ENCODE results near the gene ANKRD55. TPM values are rescaled to one million over a fixed set of nuclear protein-coding genes. Genes with fewer than 3 reads are reported as not detected.

ANKRD55 gene
- total RNA-seq, 1 donor from 2014 or later: 0.49 TPM

- no peak for DNase-seq
- no peak for TF ChIP-seq CTCF (IDR thresholded peaks at IDR 0.05)
- peak; percentile 16 for ATAC-seq
- H3K9me3 ChIP-seq: no peaks in the 10 kb centered on the region
- intact Hi-C loops (cut with DNase I): no loop called here
- peaks cover 6% of the 10 kb centered on the region for H3K4me1 ChIP-seq
- no peaks in the 10 kb centered on the region for H3K27me3 ChIP-seq
- no peak overlapping the region for H3K4me3 ChIP-seq
- H3K27ac ChIP-seq: no peak overlapping the region
- H3K36me3 ChIP-seq: no peaks in the 10 kb centered on the region
These were observed 45.2 kb upstream of the ANKRD55 start for GRCh38 chr5:56278335-56278753.

GRCh38 chr5:56277573-56277972, 44.4 kb upstream of the ANKRD55 start:
- H3K27ac ChIP-seq: no peak overlapping the region
- H3K4me1 ChIP-seq: peaks cover 6% of the 10 kb centered on the region
- no peaks in the 10 kb centered on the region for H3K36me3 ChIP-seq
- intact Hi-C loops (cut with DNase I): no loop called here
- TF ChIP-seq CTCF (IDR thresholded peaks at IDR 0.05): no peak
- H3K4me3 ChIP-seq: no peak overlapping the region
- no peak for DNase-seq
- no peaks in the 10 kb centered on the region for H3K9me3 ChIP-seq
- H3K27me3 ChIP-seq: no peaks in the 10 kb centered on the region
- no peak for ATAC-seq

GRCh38 chr5:56273376-56273955, 40.3 kb upstream of the ANKRD55 start:
- Histone ChIP-seq H3K36me3 (no peaks in the 10 kb centered on the region), H3K4me3 (no peak overlapping the region), H3K4me1 (peaks cover 9% of the 10 kb centered on the region), H3K27me3 (no peaks in the 10 kb centered on the region), H3K27ac (no peak overlapping the region), H3K9me3 (no peaks in the 10 kb centered on the region)
- no peak for TF ChIP-seq CTCF (IDR thresholded peaks at IDR 0.05)
- no peak for DNase-seq
- intact Hi-C loops (cut with DNase I): loop anchor here (5.0 kb wide), 1 partner anchor 564 kb away; no protein-coding TSS in a partner anchor
- no peak for ATAC-seq

- DNase-seq: no peak
- ATAC-seq: no peak
- Histone ChIP-seq H3K4me1 (peaks cover 9% of the 10 kb centered on the region), H3K27ac (no peak overlapping the region), H3K36me3 (no peaks in the 10 kb centered on the region), H3K9me3 (no peaks in the 10 kb centered on the region), H3K4me3 (no peak overlapping the region), H3K27me3 (no peaks in the 10 kb centered on the region)
- intact Hi-C loops (cut with DNase I): loop anchor here (5.0 kb wide), 1 partner anchor 565 kb away; no protein-coding TSS in a partner anchor
- no peak for TF ChIP-seq CTCF (IDR thresholded peaks at IDR 0.05)
These were observed 39.6 kb upstream of the ANKRD55 start for GRCh38 chr5:56272765-56273164.

- intact Hi-C loops (cut with DNase I): loop anchor here (5.0 kb wide), 1 partner anchor 567 kb away; no protein-coding TSS in a partner anchor
- ATAC-seq: peak; percentile 100
- peak; percentile 86 for DNase-seq
- Histone ChIP-seq H3K4me1 (peaks cover 9% of the 10 kb centered on the region), H3K4me3 (no peak overlapping the region), H3K27ac (no peak overlapping the region), H3K27me3 (no peaks in the 10 kb centered on the region), H3K9me3 (no peaks in the 10 kb centered on the region), H3K36me3 (no peaks in the 10 kb centered on the region)
- peak; percentile 98 for TF ChIP-seq CTCF (IDR thresholded peaks at IDR 0.05)
These were observed 37.6 kb upstream of the ANKRD55 start for GRCh38 chr5:56270568-56271392.

All from upper lobe of right lung (tissue), 1 donor.